ENCODE measurements around the gene DHODH. TPM values are rescaled to one million over a fixed set of nuclear protein-coding genes. Genes with fewer than 3 reads are reported as not detected.

DHODH gene
- total RNA-seq (2022; extraction: Qiagen RNA extraction), result 13.6 to 16.0 TPM (median 14.6 TPM) in 5 replicates

GRCh38 chr16:72008424-72009216 is at the start of gene DHODH:
Gene DHODH (plus strand): TSS chr16:72008744. CDS start chr16:72008765, 21 bp downstream.

GRCh38 chr16:72054254-72054847 is 45.8 kb downstream of the DHODH start, which contains the start of gene HP:
Gene HP (plus strand): TSS chr16:72054505. CDS start chr16:72054653, 148 bp downstream.

Other genes starting within 250 kb of the DHODH start
- 43.6 to 61.9 TPM (median 55.2 TPM) in 5 replicates for gene AP1G1, start 199.9 kb upstream of the DHODH start, total RNA-seq (2022; extraction: Qiagen RNA extraction)
- gene ATXN1L, start 162.8 kb upstream of the DHODH start, total RNA-seq (2022; extraction: Qiagen RNA extraction), result 14.8 to 20.7 TPM (median 19.1 TPM) in 5 replicates
- 3.7 to 4.7 TPM (median 4.4 TPM) in 5 replicates for gene ZNF821, start 124.6 kb upstream of the DHODH start, total RNA-seq (2022; extraction: Qiagen RNA extraction)
- 143 to 175 TPM (median 158 TPM) in 5 replicates for gene IST1, start 113.2 kb upstream of the DHODH start, total RNA-seq (2022; extraction: Qiagen RNA extraction)
- gene PKD1L3, start 8.3 kb upstream of the DHODH start, total RNA-seq (2022; extraction: Qiagen RNA extraction), result not detected in 5 replicates
- not detected in 5 replicates for gene HP, start 45.8 kb downstream of the DHODH start, total RNA-seq (2022; extraction: Qiagen RNA extraction)
- not detected in 5 replicates for gene HPR, start 54.5 kb downstream of the DHODH start, total RNA-seq (2022; extraction: Qiagen RNA extraction)
- gene TXNL4B, start 84.9 kb downstream of the DHODH start, total RNA-seq (2022; extraction: Qiagen RNA extraction), result 14.8 to 20.1 TPM (median 19.0 TPM) in 5 replicates
- gene DHX38, start 85.1 kb downstream of the DHODH start, total RNA-seq (2022; extraction: Qiagen RNA extraction), result 43.0 to 55.5 TPM (median 52.6 TPM) in 5 replicates
- gene PMFBP1, start 163.4 kb downstream of the DHODH start, total RNA-seq (2022; extraction: Qiagen RNA extraction), result 0.03 to 0.26 TPM (median 0.11 TPM) in 5 replicates

Data from A549 treated with dexamethasone at 1 μM for 4 hours (cell line).